ENCODE results near the gene RAB39A.
"Not testable (repeated sequence)": the region's sequence is repeated elsewhere in the genome, so short reads cannot be mapped to it uniquely, and the experiment has no call there.

Gene RAB39A, protein sequence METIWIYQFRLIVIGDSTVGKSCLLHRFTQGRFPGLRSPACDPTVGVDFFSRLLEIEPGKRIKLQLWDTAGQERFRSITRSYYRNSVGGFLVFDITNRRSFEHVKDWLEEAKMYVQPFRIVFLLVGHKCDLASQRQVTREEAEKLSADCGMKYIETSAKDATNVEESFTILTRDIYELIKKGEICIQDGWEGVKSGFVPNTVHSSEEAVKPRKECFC

DNA sequence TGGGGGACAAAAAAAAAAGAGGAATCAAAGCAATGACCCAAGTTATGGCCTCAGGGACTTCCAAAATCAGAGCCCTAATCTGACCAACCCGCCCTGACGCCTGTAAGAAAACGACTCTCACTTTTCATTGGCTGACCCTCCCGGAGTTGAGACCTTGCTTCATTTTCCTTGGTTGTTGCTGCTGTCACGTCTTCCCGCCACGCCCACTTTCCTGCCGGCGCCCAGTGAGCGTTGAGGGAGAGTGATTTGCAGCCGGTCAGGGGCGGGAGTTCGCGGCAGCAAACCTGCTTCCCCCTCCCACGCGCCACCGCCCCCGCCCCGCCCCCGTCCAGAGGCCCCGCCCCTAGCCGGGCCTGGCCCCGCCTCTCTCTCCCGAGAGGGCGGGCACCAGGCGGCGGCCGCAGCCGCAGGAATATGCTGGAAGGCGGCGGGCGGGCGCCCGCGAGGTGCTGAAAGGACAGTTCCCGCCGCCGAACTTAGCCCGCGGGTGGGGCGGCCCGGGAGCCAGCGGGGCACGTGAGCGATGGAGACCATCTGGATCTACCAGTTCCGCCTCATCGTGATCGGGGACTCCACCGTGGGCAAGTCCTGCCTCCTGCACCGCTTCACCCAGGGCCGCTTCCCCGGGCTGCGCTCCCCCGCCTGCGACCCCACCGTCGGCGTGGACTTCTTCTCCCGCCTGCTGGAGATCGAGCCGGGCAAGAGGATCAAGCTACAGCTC, at the start of gene RAB39A:
RAB39A (plus strand) TSS at position 403 of the 721 bp plus-strand sequence; CDS start at position 524, 121 bp downstream.
- DNase-seq = peak; percentile 80 to 93

DNA sequence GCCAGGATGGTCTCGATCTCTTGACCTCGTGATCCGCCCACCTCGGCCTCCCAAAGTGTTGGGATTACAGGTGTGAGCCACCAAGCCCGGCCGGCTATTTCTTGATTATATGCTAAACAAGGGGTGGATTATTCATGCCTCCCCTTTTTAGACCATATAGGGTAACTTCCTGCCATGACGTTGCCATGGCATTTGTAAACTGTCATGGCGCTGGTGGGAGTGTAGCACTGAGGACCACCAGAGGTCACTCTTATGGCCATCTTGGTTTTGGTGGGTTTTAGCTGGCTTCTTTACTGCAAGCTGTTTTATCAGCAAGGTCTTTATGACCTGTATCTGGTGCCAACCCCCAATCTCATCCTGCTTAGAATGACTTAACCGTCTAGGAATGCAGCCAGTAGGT, 46.8 kb upstream of the RAB39A start:
- DNase-seq = not testable (repeated sequence)

DNA sequence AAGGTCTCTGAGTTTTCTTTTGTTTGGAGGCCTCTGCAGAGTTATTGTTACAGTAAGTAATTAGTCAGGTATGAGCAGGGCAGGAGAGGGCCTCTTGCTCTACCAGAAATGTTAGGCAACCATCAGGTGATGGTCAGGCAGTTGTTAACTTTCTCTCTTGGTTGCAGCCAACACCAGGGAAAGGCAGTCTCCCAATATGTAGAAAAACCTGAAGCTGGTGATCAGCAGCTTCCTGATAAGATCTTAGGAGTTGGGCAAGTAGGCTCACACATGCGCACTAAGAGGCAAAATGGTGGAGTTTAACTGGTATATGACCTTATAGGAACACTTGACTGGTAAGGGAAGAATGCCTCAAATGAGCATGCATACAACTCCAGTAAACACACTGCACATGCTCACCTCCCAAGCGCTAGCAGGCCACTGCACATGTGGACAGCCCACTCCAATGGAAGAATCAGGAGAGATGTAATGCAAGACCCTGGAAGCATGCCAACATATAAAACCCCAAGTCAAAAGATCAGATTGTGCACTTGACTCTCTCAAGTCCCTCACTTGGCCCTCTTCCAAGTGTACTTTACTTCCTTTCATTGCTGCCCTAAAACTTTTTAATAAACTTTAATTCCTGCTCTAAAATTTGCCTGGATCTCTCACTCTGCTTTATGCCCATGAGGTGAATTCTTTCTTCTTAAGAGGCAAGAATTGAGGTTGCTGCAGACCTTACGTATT, 46.0 kb upstream of the RAB39A start:
- no peak for DNase-seq

DNA sequence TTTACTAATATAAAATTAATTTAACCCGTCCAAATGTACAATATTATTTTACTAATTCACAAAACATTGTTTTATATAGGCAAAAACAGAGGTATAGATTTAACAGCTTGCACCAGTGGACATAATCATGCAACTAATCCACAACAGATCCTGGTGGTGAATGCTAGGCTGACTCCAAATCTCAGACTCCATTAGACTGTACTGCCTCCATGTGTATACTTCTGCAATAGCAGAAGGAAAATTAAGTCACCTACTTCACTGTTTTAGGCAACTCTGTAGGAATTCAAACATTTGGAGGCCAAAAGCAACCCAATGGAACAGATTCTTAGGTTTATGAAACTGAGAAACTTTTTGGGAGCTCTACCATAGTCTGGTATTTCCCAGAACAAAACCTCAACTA, 30.0 kb upstream of the RAB39A start:
- DNase-seq = peak in 1 of 2 donors; percentile 35

DNA sequence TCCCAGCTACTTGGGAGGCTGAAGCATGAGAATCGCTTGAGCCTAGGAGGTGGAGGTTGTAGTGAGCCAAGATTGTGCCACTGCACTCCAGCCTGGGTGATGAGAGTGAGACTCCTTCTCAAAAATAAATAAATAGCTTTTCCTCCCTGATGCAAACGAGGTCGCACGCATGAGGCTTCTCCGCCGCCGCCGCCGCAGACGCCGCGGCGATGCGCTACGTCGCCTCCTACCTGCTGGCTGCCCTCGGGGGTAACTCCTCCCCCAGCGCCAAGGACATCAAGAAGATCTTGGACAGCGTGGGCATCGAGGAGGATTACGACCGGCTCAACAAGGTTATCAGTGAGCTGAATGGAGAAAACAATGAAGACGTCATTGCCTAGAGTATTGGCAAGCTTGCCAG, 20.0 kb upstream of the RAB39A start:
- no peak for DNase-seq

DNA sequence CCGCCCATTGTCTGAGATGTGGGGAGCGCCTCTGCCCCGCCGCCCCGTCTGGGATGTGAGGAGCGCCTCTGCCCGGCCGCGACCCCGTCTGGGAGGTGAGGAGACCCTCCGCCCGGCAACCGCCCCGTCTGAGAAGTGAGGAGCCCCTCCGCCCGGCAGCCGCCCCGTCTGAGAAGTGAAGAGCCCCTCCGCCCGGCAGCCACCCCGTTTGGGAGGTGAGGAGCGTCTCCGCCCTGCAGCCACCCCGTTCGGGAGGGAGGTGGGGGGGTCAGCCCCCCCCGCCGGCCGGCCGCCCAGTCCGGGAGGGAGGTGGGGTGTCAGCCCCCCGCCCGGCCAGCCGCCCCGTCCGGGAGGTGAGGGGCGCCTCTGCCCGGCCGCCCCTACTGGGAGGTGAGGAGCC, 15.8 kb upstream of the RAB39A start:
- DNase-seq = not testable (repeated sequence)

DNA sequence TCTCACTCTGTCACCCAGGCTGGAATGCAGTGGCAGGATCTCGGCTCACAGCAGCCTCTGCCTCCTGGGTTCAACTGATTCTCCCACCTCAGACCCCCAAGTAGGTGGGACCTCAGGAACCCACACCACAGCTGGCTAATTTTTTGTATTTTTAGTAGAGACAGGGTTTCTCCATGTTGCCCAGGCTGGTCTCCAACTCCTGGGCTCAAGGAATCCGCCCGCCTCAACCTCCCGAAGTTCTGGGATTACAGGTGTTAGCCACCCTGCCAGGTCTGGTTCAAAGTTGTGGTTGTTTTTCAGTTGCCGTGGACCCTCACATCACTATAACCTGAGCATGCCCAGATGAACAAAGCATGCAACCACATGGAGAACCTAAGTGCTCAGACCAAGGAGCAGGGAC, 13.0 kb upstream of the RAB39A start:
- DNase-seq = no peak

DNA sequence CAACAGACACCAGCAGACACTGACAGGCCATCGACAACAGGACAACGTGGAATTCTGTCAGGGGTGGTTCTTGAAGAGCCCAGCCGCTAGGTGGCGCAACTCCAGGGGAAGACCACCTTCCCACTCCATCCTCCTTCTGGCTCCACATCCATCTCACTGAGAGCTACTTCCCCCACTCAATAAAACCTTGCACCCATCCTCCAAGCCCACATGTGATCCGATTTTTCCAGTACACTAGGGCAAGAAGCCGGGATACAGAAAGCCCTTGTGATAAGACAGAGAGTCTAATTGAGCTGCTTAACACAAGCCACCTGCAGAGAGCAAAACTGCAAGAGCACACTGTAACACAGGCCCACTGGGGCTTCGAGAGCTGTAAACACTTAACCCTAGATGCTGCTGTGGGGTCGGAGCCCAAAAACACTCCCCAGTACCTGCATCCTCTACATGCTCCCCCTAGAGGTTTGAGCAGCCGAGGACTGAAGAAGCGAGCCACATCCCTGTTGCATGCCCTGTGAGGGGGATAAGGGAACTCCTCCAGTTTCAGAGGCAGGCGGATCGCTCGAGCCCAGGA, 11.5 kb upstream of the RAB39A start:
- DNase-seq = peak; percentile 3 to 13

DNA sequence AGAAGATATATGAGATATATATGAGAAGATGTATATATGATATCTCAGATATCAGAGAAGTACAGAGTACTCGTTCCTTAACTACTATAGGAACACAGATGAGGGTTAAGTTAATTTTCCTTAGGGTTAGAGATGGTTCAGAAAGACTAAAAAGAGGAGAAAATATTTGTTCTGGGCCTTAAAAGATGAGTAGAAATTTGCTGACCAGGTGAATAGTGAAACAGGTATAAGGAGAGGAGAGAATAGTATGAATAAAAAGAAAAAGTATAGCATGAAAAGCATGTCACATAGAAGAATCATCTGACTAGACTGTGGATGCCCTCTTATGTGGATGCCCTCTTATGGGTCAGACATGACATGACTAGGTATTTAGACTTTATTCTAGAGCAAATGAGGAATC, 6.3 kb upstream of the RAB39A start:
- DNase-seq = no peak

DNA sequence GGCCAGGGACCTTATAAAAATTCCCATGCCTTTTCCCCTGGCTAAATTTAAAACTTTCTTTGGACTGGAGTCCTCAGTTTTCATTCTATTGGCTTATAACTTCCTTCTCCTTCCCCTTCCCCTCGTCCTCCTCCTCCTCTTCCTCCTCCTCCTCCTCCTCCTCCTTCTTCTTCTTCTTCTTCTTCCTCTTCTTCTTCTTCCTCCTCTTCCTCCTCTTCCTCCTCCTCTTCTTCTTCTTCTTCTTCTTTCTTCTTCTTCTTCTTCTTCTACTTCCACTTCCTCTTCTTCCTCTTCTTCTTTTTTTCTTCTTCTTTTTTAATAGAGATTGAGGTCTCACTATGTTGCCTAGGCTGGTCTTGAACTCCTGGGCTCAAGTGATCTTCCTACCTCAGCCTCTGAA, 4.7 kb upstream of the RAB39A start:
- DNase-seq = not testable (repeated sequence)

DNA sequence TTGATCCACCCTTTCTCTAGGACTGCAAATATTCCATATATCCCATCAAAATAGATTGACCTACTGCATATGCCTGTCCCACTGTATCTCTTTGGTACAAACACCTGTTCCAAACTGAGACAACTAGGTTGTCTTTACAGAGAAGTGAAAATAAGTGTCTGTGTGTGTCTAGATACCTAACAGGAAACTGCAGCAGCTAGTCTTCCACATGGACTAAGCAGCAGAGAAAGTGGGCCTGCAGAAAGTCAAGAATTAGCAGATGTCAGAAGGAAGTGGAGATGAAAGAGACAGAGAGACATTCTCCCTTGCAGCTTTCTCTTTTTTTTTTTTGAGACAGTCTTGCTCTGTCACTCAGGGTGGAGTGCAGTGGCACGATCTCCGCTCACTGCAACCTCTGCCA, 3.9 kb upstream of the RAB39A start:
- DNase-seq = no peak

DNA sequence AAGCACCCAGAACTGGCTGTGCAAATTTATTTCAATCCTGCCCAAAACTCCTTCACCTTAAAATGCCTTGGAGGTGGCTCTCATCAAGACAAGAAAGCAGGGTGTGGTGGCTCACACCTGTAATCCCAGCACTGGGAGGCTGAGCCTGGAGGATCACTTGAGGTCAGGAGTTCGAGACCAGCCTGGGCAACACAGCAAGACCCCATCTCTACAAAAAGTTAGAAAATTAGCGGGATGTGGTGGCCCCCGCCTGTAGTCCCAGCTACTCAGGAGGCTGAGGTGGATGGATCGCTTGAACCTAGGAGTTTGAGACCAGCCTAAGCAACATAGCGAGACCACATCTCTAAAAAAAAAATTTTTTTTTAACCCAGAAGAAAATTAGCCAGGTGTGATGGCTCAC, 689 bp upstream of the RAB39A start:
- DNase-seq = no peak

DNA sequence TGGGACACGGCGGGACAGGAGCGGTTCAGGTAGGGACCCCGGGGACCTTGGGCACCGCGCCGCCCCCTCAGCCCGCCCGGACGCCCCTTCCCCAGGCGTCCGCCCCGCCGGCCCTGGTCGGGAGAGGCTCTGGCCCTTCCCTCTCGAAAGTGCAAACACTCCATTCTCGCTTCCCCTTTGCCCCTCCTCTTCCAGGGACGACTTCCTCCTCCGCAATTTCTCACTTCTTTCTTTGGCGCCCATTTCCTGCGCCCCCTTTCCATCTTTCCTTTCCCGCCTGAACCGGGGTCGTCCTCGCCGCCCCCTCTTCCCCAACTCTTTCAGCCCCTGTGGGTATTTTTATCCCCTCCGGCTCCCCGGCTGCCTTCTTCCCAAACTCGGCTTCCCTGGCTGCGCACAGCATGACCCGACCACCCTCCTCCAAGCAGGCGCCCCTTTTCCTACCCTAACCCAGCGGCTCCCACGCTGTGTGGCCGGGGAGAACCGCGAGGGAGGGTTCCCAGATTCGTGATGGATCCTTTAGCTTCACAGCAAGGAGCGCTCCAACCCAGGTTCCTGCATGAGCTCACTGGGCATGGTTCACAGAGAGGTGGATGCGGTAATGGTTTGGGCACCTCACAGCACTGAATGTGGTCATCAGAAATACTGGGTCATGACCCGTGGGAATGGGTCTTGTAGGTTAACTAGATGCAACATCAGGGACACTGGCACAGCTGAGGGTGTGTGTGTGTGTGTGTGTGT, 689 bp downstream of the RAB39A start:
- DNase-seq = peak in 1 of 2 donors; percentile 7

DNA sequence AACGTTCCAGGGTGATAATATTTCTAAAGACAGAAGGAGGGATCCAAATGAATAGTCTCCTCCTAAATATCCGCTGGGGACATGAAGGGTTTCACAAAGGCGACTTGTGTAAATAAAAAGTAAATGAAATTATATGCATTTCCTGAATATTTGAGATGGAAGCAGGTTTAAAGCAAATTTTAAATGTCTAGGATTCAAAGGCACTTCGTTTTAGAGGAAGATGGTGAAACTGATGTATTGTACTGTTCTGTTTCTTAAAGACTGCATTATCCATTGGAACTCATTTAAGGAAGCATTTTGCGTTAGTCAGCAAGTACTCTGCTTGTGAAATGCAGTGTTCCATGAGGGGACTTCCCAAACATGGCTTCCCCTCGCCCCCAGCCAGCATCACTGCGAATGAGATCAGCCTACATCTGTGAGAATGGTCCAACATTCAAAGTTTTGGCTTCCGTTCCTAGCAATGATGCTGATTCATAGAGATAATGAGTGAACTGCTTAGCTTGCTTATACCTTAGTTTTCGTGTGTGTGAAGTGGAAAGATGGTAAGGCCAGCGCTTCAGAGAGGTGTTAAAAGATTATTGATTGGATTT, 1.5 kb downstream of the RAB39A start:
- peak in 1 of 2 donors; percentile 40 for DNase-seq

DNA sequence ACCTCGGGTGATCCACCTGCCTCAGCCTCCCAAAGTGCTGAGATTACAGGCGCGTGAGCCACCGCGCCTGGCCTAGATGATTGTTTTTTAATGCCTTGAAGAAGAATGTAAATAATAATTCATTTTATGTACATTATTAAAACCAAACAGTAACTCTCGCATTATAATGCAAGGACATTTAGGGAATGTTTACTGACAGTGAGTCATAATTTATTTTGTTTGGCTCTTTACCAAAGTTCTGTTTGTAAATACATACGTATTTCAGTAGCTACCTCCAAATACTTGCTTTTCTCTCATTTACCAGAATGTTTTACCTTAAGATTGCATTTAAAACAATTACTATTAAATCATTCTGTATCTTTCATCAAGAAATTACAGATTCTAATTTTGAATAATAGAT, 3.0 kb downstream of the RAB39A start:
- no peak for DNase-seq

DNA sequence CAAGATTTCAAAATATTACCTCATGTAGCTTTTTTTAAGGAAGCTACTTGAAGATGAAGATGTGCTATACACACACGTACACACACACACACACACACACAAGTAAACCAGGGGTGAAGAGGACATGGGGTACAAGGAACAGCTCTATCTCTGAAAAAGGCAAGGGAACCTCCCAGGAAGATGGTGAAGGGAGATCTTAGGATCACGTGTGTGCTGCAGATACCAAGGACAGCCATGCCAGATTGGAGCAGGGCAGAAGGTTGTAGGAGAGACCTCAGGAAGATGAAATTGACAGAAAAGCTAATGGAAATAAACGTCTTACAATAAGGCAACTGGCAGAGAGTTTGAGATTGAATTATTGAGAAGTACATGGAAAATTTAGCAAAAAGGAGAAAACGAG, 19.7 kb downstream of the RAB39A start:
- no peak for DNase-seq

DNA sequence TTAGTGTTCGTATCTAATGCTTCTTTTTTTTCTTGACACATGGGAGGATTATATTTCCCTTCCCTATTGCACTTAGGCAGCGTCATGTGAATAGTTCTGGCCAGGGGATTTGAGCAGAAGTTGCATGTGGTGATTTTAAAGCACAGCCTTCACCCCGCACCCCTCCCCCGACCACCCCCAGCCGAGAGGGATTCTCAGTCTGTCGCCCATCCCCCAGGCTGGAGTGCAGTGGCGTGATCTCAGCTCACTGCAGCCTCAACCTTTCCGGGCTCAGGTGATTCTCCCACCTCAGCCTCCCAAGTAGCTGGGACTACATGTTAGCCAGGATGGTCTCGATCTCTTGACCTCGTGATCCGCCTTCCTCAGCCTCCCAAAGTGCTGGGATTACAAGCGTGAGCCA, 20.1 kb downstream of the RAB39A start:
- DNase-seq = not testable (repeated sequence)

DNA sequence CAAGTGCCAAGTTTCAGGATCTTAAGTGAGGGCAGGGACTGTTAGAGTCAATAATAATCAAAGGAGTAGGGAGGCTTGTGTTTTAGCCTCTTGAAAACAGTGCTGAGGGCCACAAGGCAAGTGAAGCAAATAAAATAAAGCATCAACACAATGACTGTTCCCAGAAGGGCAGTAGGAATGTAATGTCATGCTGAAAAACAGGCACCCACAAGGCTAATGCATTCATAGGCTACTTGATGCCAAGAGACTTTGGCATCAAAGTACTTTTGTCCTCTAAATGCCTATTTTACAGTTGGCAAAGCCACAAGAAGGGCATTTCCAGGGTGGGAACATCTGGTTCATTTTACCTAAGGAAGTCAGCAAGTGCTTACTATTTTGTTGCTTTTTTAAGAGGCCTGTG, 22.9 kb downstream of the RAB39A start:
- no peak for DNase-seq

DNA sequence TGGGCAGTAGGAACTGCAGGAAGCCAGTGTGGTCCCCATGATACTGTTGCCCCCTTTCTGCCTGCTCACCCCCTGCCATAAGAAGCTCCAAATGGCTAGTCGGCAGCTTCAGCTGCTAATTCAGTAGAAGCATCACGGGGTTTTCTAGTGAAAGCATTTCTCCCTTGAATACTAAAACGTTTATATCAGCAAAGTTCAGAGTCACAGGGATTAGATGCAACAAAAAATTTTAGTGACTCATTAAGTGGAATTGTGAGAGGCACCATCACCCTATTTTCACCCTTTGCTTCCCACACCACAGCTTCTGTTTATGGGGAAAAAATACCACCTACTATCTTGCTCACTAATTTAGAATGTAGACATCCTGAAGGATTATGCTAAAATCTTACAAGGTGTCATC, 25.2 kb downstream of the RAB39A start:
- no peak for DNase-seq

DNA sequence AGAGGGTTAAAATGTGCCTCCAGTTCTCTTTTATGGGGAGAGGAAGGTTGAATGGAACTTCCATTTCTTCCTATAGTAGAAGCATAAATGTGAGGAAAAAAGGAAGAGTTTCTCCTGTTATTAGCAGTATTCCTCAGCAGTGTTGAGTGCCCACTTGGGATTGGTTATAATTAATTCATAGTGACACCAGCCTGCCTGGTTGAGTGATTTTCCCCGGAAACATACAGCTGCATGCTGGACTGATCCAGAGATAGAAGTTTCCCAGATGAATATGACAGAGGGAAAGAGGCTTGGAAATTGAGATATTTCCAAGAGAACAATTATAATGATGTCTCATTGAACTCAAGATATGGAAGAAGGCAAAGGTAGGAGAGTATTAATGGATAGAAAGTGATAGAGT, 28.3 kb downstream of the RAB39A start:
- no peak for DNase-seq

DNA sequence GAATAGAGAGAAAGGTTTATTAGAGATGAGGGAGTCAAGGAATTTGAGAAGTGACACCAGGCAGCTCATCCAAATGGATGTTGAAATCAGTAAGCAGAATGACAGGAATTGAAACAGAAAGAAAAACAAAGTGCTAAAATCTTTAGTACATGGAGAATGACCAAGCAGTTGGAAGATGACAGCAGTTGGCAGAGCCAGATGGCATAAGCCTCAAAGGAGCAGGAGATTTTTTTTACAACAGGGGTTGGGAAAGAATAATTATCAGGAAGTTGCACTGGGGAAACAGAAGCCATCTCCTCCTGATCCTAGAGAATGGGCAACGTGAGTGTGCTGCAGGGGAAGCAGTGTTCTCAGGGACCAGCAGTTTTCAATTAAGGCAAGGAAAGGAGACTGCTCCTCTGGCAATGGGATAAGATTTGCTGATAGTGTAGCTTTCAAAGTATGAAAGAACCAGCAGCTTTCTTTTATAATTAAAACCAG, 28.9 kb downstream of the RAB39A start:
- DNase-seq = no peak

DNA sequence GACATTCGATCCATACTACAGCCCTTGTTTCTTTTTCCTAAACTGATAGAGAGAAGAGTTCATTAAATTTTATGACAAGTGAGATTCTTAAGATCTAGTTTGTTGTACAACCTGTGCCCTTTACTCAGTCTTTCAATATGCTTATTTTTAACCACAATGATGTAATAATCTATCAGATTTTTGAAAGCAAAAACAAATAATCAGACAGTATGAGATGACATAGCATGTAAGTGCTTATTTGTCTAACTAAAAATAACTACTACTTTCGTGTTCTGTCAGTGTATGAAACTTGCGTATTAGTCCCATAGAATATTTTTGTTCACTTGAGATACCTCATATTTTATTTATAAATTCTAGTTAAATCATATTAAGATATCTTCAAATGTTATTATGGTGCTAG, 33.2 kb downstream of the RAB39A start:
- no peak for DNase-seq

All from CD4-positive, alpha-beta T cell treated with Interleukin-1 beta for 1 hour (primary cell).